Measurements from ENCODE around the gene RAMP1.
"Not testable (repeated sequence)": the region's sequence is repeated elsewhere in the genome, so short reads cannot be mapped to it uniquely, and the experiment has no call there.

RAMP1 gene

GRCh38 chr2:237921967-237922492 is 62.6 kb downstream of the RAMP1 start:
- DNase-seq: no peak

GRCh38 chr2:237922641-237923361 is 63.4 kb downstream of the RAMP1 start:
- DNase-seq: no peak

GRCh38 chr2:237923481-237924163 is 64.2 kb downstream of the RAMP1 start:
- peak; percentile 86 for DNase-seq

GRCh38 chr2:237924164-237924534 is 64.7 kb downstream of the RAMP1 start:
- DNase-seq: no peak

GRCh38 chr2:237927135-237927534 is 67.7 kb downstream of the RAMP1 start:
- DNase-seq: no peak

GRCh38 chr2:237927986-237928385 is 68.6 kb downstream of the RAMP1 start:
- DNase-seq: no peak

GRCh38 chr2:237929979-237930378 is 70.6 kb downstream of the RAMP1 start:
- DNase-seq: no peak

GRCh38 chr2:237931205-237931721 is 71.8 kb downstream of the RAMP1 start:
- DNase-seq: no peak

GRCh38 chr2:237932731-237933131 is 73.3 kb downstream of the RAMP1 start:
- DNase-seq: peak; percentile 5

GRCh38 chr2:237934186-237934585 is 74.8 kb downstream of the RAMP1 start:
- DNase-seq: no peak

GRCh38 chr2:237935740-237936452 is 76.5 kb downstream of the RAMP1 start:
- DNase-seq: no peak

GRCh38 chr2:237939251-237939650 is 79.8 kb downstream of the RAMP1 start:
- no peak for DNase-seq

GRCh38 chr2:237940828-237941227 is 81.4 kb downstream of the RAMP1 start:
- DNase-seq: no peak

GRCh38 chr2:237941239-237941638 is 81.8 kb downstream of the RAMP1 start:
- no peak for DNase-seq

- DNase-seq: no peak
Measured at GRCh38 chr2:237942513-237942899, 83.1 kb downstream of the RAMP1 start.

- no peak for DNase-seq
Measured at GRCh38 chr2:237943395-237944094, 84.1 kb downstream of the RAMP1 start.

- DNase-seq: no peak
Measured at GRCh38 chr2:237944302-237944701, 84.9 kb downstream of the RAMP1 start.

- DNase-seq: no peak
Measured at GRCh38 chr2:237946423-237946822, 87.0 kb downstream of the RAMP1 start.

GRCh38 chr2:237951354-237951753 is 91.9 kb downstream of the RAMP1 start:
- DNase-seq: not testable (repeated sequence)

- DNase-seq: no peak
Measured at GRCh38 chr2:237951878-237952277, 92.5 kb downstream of the RAMP1 start.

- DNase-seq: no peak
Measured at GRCh38 chr2:237952851-237953250, 93.4 kb downstream of the RAMP1 start.

- DNase-seq: no peak
Measured at GRCh38 chr2:237955640-237956401, 96.4 kb downstream of the RAMP1 start.
